Cardiac fibroblast (primary cell): ENCODE data around the gene GDAP2.

Source experiments
- DNase-seq, 2 donors: peaks; one replicate each; pipeline versions ENCODE4 v3.0.0 to v3.0.0-alpha.2; 2010; ENCODE audit warnings: low read depth in 2 of 2
- H3K4me3 ChIP-seq, 2 donors: replicated peaks in 1 of 2; 1 replicate in 1 of 2; 2 replicates in 1 of 2; pipeline ENCODE4 v1.5.1; 2011; ENCODE audit warnings: low read depth in 2 of 2, low read length in 2 of 2, mild to moderate bottlenecking in 2 of 2, moderate library complexity in 1 of 2
- CTCF ChIP-seq: IDR thresholded peaks from one replicate; pipeline ENCODE4 v1.5.1; 2011; ENCODE audit warnings: low read depth, mild to moderate bottlenecking, low read length, inconsistent platforms

GDAP2 gene

GRCh38 chr1:117871013-117871412 is 58.4 kb downstream of the GDAP2 start:
- TF ChIP-seq CTCF: no peak
- H3K4me3 ChIP-seq: no peak overlapping the region
- DNase-seq: no peak

- TF ChIP-seq CTCF: no peak
- no peak overlapping the region for H3K4me3 ChIP-seq
- DNase-seq: no peak
These were observed 67.7 kb downstream of the GDAP2 start for GRCh38 chr1:117861694-117862093.

- peak; percentile 29 to 65 for DNase-seq
- no peak for TF ChIP-seq CTCF
- H3K4me3 ChIP-seq: no peak overlapping the region
These were observed 68.4 kb downstream of the GDAP2 start for GRCh38 chr1:117860896-117861610.

GRCh38 chr1:117859901-117860300 is 69.5 kb downstream of the GDAP2 start:
- TF ChIP-seq CTCF: no peak
- DNase-seq: no peak
- H3K4me3 ChIP-seq: no peak overlapping the region

- TF ChIP-seq CTCF: no peak
- H3K4me3 ChIP-seq: no peak overlapping the region
- DNase-seq: no peak
These were observed 72.0 kb downstream of the GDAP2 start for GRCh38 chr1:117857418-117857817.

- TF ChIP-seq CTCF: no peak
- H3K4me3 ChIP-seq: no peak overlapping the region
- no peak for DNase-seq
These were observed 76.4 kb downstream of the GDAP2 start for GRCh38 chr1:117852853-117853553.
